ENCODE data around the gene DYNC1I1.

- no peak for TF ChIP-seq RAD21 (IDR thresholded peaks at IDR 0.05)
- no peak for TF ChIP-seq CTCF (IDR thresholded peaks at IDR 0.05; ENCODE audit: low read depth, low read length, missing input control)
- no peak for TF ChIP-seq REST (IDR thresholded peaks at IDR 0.05)
- TF ChIP-seq ZBTB33 (IDR thresholded peaks at IDR 0.05) = no peak
- TF ChIP-seq ATF3 (IDR thresholded peaks at IDR 0.05) = no peak
- TF ChIP-seq GABPA (IDR thresholded peaks at IDR 0.05 in 1 of 2, conservative IDR thresholded peaks at IDR 0.05 in 1 of 2) = no peak
- no peak for TF ChIP-seq HNF4G (IDR thresholded peaks at IDR 0.05)
- no peak for TF ChIP-seq MAX (IDR thresholded peaks at IDR 0.05)
- no peak for TF ChIP-seq SP1 (IDR thresholded peaks at IDR 0.05)
- no peak for TF ChIP-seq HNF4A (conservative IDR thresholded peaks at IDR 0.05)
- TF ChIP-seq TAF1 (conservative IDR thresholded peaks at IDR 0.05) = no peak
- no peak for TF ChIP-seq NR2F2 (IDR thresholded peaks at IDR 0.05)
These were observed 21.3 kb downstream of the DYNC1I1 start for GRCh38 chr7:95793658-95794057.
